GM12878 (cell line): ENCODE results near the gene CYYR1. TPM values are rescaled to one million over a fixed set of nuclear protein-coding genes. Genes with fewer than 3 reads are reported as not detected.

Experiments
- ATAC-seq: fragments of 200-7000 bp; cut with Tn5 transposase; 3 replicates; pipeline ENCODE4 v1.9.1; 2020; ENCODE audit warnings: mild to moderate bottlenecking, moderate library complexity
- BruUV-seq: library from RNA; stranded (reverse); fragments of 400-500 nt; replicated peaks from 2 replicates; lab custom pipeline; 2021; lab: Mats Ljungman, UMichigan
- CTCF ChIA-PET: fragments of 300-600 bp; sonication (Branson Sonifier 250); formaldehyde crosslinking; extraction: SDS; loops from one replicate; lab custom pipeline; 2021; ENCODE audit warnings: inconsistent platforms; lab: Yijun Ruan, JAX
- POLR2A ChIA-PET: fragments of 350-600 bp; formaldehyde crosslinking; extraction: SDS; loops from one replicate; lab custom pipeline; 2021; ENCODE audit warnings: inconsistent platforms; lab: Charles Lee
- RAD21 ChIA-PET: fragments of 300-600 bp; sonication (Branson Sonifier 250); formaldehyde crosslinking; loops from one replicate; lab custom pipeline; 2023; ENCODE audit warnings: antibody characterized with exemption; ENCODE audit not compliant: unreplicated experiment; lab: Charles Lee
- SMC1A ChIA-PET: fragments of 300-600 bp; sonication (Branson Sonifier 250); formaldehyde crosslinking; loops from one replicate; lab custom pipeline; 2023; ENCODE audit not compliant: unreplicated experiment, uncharacterized antibody; lab: Charles Lee
- DNase-seq: peaks from one replicate; pipeline ENCODE4 v3.0.0-alpha.2; 2011; ENCODE audit warnings: low read depth, low spot score
- FAIRE-seq: peaks from 3 replicates; lab custom pipeline; 2011; peaks lifted over from hg19 to GRCh38; lab: Jason Lieb, UNC
- H2AFZ ChIP-seq: 2 replicates; pipeline ENCODE4 v1.6.0; 2011; ENCODE audit warnings: low read depth, low read length, control low read depth; ENCODE audit not compliant: control insufficient read depth
- H3K27ac ChIP-seq: 2 replicates; pipeline ENCODE4 v1.5.1; 2011; ENCODE audit warnings: control low read depth; ENCODE audit not compliant: control insufficient read depth, insufficient read depth
- H3K27me3 ChIP-seq, 2 experiments: replicated peaks in 1 of 2; 2 replicates each; pipeline versions ENCODE4 v1.6.0 to v1.6.1; 2011; ENCODE audit warnings: low read length in 1 of 2; ENCODE audit not compliant: control insufficient read depth in 2 of 2, insufficient read depth in 2 of 2
- H3K36me3 ChIP-seq, 2 experiments: 2 replicates each; pipeline ENCODE4 v1.5.1; 2011; ENCODE audit warnings: low read length in 1 of 2; ENCODE audit not compliant: control insufficient read depth in 2 of 2, insufficient read depth in 2 of 2
- H3K4me1 ChIP-seq: 2 replicates; pipeline ENCODE4 v1.6.1; 2011; ENCODE audit warnings: mild to moderate bottlenecking, low read length, moderate library complexity, mixed read lengths; ENCODE audit not compliant: control insufficient read depth, insufficient read depth
- H3K4me2 ChIP-seq: 2 replicates; pipeline ENCODE4 v1.6.0; 2011; ENCODE audit warnings: control low read depth; ENCODE audit not compliant: control insufficient read depth, insufficient read depth
- H3K4me3 ChIP-seq: fragments of 200-600 bp; sonication (generic); 2 replicates; pipeline ENCODE4 v1.5.1; 2016
- H3K79me2 ChIP-seq: 2 replicates; pipeline ENCODE4 v1.6.0; 2011; ENCODE audit warnings: low read length; ENCODE audit not compliant: control insufficient read depth, insufficient read depth
- H3K9ac ChIP-seq: 2 replicates; pipeline ENCODE4 v1.8.0; 2011; ENCODE audit warnings: low read length, control low read depth, mixed read lengths; ENCODE audit not compliant: control insufficient read depth, insufficient read depth
- H3K9me3 ChIP-seq: replicated peaks from 3 replicates; pipeline ENCODE4 v1.5.1; 2011; ENCODE audit warnings: mild to moderate bottlenecking, low read length; ENCODE audit not compliant: control insufficient read depth, insufficient read depth
- H4K20me1 ChIP-seq: 2 replicates; pipeline ENCODE4 v1.6.0; 2011; ENCODE audit not compliant: control insufficient read depth, insufficient read depth
- HDAC6 ChIP-seq: fragments of 200-600 bp; sonication (generic); IDR thresholded peaks from one replicate; pipeline ENCODE4 v1.8.0; 2017; ENCODE audit warnings: antibody characterized with exemption; ENCODE audit not compliant: unreplicated experiment
- IRF4 ChIP-seq: IDR thresholded peaks from 2 replicates; pipeline ENCODE4 v1.6.1; 2011; ENCODE audit warnings: low read depth, low read length
- PKNOX1 ChIP-seq: fragments of 450-650 bp; IDR thresholded peaks from 2 replicates; pipeline ENCODE4 v1.6.1; 2016; ENCODE audit warnings: mild to moderate bottlenecking
- RCOR1 ChIP-seq: conservative IDR thresholded peaks from 2 replicates; pipeline ENCODE4 v1.6.1; 2012; ENCODE audit warnings: low read depth, low read length, improper control_type of control experiment
- SP1 ChIP-seq: IDR thresholded peaks from one replicate; pipeline ENCODE4 v1.6.1; 2011; ENCODE audit warnings: low read depth, low read length
- USF1 ChIP-seq: IDR thresholded peaks from 2 replicates; pipeline ENCODE4 v1.6.1; 2011; ENCODE audit warnings: borderline replicate concordance, low read depth, mild to moderate bottlenecking, moderate library complexity, mixed read lengths, low read length; ENCODE audit not compliant: insufficient read depth; ENCODE audit errors: extremely low read length
- ZNF274 ChIP-seq: IDR thresholded peaks from one replicate; pipeline ENCODE4 v1.8.0; 2011; ENCODE audit not compliant: insufficient read length, insufficient read depth
- WGBS: methylation state at CpG from one replicate; pipeline ENCODE4 v1.1.6; 2016; ENCODE audit warnings: low lambda C conversion rate; ENCODE audit not compliant: insufficient replicate concordance, insufficient coverage; ENCODE audit errors: missing lambda C conversion rate; 5-methylcytosine and 5-hydroxymethylcytosine counted together
- in situ Hi-C: fragments of 300-500 bp; cut with MboI; formaldehyde crosslinking; loops from 9 replicates; pipeline ENCODE4 v1.14.3; 2018; ENCODE audit warnings: mixed read lengths
- intact Hi-C: fragments of 100-400 bp; cut with micrococcal nuclease; formaldehyde crosslinking; loops from one replicate; pipeline ENCODE4 v1.14.2; 2022; ENCODE audit not compliant: unreplicated experiment
- polyA plus RNA-seq, 11 experiments: library from polyadenylated mRNA; depleted of rRNA in 4 of 11; unstranded in 6 of 11; stranded (reverse) in 5 of 11; fragments of >200 nt; fragmentation: Nextera tagmentation in 4 of 11; fragmentation: Illumina TruSeq in 1 of 11; extraction: Ambion mirVana in 4 of 11; extraction: Trizol in 1 of 11; gene quantifications; 1 replicate in 1 of 11; 2 replicates in 10 of 11; pipeline versions ENCODE4 v1.2.1 to v1.2.3, GENCODE V29; 2011 to 2016; ENCODE audit warnings: inconsistent platforms in 2 of 11, missing spikeins in 2 of 11, low read depth in 1 of 11
- total RNA-seq, 4 experiments: library from RNA; depleted of rRNA in 3 of 4; stranded (reverse); fragments of >200 nt in 3 of 4; fragmentation: Illumina TruSeq in 1 of 4; extraction: Trizol in 1 of 4; gene quantifications; 2 replicates each; pipeline versions ENCODE4 v1.2.1 to v1.2.3, GENCODE V29; 2013 to 2021
- TF ChIP-seq, protein P1 (sequence below): fragments of 450-650 bp; formaldehyde crosslinking; IDR thresholded peaks from 2 replicates; pipeline ENCODE4 v1.4.0; 2020; ENCODE audit warnings: mild to moderate bottlenecking, moderate library complexity
- TF ChIP-seq, protein P2 (sequence below): IDR thresholded peaks from 2 replicates; pipeline ENCODE4 v1.6.1; 2012; ENCODE audit warnings: low read length, inconsistent platforms
- TF ChIP-seq, protein P3 (sequence below): IDR thresholded peaks from 2 replicates; pipeline ENCODE4 v1.6.1; 2012; ENCODE audit warnings: low read depth, low read length, improper control_type of control experiment

CYYR1 gene
- total and polyA plus RNA-seq, 10 of the 15 experiments (the other 5 are each of a cell fraction or from before 2014, with no cell fraction given), result 0.11 to 0.13 TPM; not detected in 8

DNA sequence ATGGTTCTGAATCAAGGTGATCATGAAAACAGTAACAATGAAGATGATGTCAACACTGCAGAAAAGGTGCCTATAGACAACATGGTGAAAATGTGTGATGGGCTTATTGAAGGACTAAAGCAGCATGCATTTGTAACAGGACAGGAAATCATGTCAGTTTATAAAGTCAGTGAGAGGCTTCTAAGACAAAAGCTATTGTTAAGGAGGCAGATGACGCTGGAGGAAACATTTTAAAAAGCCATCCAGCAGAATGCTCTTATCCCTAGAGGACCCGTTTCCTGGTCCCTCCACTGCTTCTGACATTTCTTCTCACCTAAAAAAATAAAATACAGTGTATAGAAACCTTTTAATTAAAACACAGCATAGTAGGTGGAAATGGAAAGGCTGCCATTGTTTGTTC, 40.9 kb downstream of the CYYR1 start (continued):
- TF ChIP-seq, protein P1, sequence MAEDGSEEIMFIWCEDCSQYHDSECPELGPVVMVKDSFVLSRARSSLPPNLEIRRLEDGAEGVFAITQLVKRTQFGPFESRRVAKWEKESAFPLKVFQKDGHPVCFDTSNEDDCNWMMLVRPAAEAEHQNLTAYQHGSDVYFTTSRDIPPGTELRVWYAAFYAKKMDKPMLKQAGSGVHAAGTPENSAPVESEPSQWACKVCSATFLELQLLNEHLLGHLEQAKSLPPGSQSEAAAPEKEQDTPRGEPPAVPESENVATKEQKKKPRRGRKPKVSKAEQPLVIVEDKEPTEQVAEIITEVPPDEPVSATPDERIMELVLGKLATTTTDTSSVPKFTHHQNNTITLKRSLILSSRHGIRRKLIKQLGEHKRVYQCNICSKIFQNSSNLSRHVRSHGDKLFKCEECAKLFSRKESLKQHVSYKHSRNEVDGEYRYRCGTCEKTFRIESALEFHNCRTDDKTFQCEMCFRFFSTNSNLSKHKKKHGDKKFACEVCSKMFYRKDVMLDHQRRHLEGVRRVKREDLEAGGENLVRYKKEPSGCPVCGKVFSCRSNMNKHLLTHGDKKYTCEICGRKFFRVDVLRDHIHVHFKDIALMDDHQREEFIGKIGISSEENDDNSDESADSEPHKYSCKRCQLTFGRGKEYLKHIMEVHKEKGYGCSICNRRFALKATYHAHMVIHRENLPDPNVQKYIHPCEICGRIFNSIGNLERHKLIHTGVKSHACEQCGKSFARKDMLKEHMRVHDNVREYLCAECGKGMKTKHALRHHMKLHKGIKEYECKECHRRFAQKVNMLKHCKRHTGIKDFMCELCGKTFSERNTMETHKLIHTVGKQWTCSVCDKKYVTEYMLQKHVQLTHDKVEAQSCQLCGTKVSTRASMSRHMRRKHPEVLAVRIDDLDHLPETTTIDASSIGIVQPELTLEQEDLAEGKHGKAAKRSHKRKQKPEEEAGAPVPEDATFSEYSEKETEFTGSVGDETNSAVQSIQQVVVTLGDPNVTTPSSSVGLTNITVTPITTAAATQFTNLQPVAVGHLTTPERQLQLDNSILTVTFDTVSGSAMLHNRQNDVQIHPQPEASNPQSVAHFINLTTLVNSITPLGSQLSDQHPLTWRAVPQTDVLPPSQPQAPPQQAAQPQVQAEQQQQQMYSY (CRISPR knock-in tag), result no peak
- TF ChIP-seq ZNF274, result no peak

GRCh38 chr21:26529526-26529925, 43.6 kb downstream of the CYYR1 start:
- no peaks in the 10 kb centered on the region for H4K20me1 ChIP-seq
- H3K9me3 ChIP-seq, result no peaks in the 10 kb centered on the region
- ChIA-PET RAD21 (no interaction called here), POLR2A (no interaction called here), SMC1A (no interaction called here), CTCF (no interaction called here)
- H3K27me3 ChIP-seq, result no peaks in the 10 kb centered on the region
- H3K27ac ChIP-seq, result no peak overlapping the region
- BruUV-seq, result no TSS peak
- H3K36me3 ChIP-seq, result no peaks in the 10 kb centered on the region
- H3K79me2 ChIP-seq, result no peaks in the 10 kb centered on the region
- no peak overlapping the region for H2AFZ ChIP-seq
- WGBS, result 0% methylated on average over 1 of the region's 1 CpG
- intact Hi-C loops, result no loop called here
- H3K9ac ChIP-seq, result no peak overlapping the region
- FAIRE-seq (no peak), DNase-seq (no peak), ATAC-seq (no peak)
- in situ Hi-C loops, result no loop called here
- no peak overlapping the region for H3K4me2 ChIP-seq
- H3K4me3 ChIP-seq, result no peak overlapping the region
- H3K4me1 ChIP-seq, result no peaks in the 10 kb centered on the region
- TF ChIP-seq, protein P2, sequence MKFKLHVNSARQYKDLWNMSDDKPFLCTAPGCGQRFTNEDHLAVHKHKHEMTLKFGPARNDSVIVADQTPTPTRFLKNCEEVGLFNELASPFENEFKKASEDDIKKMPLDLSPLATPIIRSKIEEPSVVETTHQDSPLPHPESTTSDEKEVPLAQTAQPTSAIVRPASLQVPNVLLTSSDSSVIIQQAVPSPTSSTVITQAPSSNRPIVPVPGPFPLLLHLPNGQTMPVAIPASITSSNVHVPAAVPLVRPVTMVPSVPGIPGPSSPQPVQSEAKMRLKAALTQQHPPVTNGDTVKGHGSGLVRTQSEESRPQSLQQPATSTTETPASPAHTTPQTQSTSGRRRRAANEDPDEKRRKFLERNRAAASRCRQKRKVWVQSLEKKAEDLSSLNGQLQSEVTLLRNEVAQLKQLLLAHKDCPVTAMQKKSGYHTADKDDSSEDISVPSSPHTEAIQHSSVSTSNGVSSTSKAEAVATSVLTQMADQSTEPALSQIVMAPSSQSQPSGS, result no peak
- TF ChIP-seq RCOR1 (no peak), USF1 (no peak), IRF4 (no peak), PKNOX1 (no peak), SP1 (no peak), HDAC6 (no peak)
- TF ChIP-seq, protein P3, sequence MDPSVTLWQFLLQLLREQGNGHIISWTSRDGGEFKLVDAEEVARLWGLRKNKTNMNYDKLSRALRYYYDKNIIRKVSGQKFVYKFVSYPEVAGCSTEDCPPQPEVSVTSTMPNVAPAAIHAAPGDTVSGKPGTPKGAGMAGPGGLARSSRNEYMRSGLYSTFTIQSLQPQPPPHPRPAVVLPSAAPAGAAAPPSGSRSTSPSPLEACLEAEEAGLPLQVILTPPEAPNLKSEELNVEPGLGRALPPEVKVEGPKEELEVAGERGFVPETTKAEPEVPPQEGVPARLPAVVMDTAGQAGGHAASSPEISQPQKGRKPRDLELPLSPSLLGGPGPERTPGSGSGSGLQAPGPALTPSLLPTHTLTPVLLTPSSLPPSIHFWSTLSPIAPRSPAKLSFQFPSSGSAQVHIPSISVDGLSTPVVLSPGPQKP, result no peak
